HG03175 (cell line): ENCODE data around the gene OLFM2.
"Not testable (repeated sequence)": the region's sequence is repeated elsewhere in the genome, so short reads cannot be mapped to it uniquely, and the experiment has no call there.

Experiments
- ATAC-seq: cut with Tn5 transposase; IDR thresholded peaks from one replicate; pipeline ENCODE4 v1.9.1; 2021; ENCODE audit warnings: mild to moderate bottlenecking, moderate library complexity; ENCODE audit not compliant: unreplicated experiment

The OLFM2 gene

DNA sequence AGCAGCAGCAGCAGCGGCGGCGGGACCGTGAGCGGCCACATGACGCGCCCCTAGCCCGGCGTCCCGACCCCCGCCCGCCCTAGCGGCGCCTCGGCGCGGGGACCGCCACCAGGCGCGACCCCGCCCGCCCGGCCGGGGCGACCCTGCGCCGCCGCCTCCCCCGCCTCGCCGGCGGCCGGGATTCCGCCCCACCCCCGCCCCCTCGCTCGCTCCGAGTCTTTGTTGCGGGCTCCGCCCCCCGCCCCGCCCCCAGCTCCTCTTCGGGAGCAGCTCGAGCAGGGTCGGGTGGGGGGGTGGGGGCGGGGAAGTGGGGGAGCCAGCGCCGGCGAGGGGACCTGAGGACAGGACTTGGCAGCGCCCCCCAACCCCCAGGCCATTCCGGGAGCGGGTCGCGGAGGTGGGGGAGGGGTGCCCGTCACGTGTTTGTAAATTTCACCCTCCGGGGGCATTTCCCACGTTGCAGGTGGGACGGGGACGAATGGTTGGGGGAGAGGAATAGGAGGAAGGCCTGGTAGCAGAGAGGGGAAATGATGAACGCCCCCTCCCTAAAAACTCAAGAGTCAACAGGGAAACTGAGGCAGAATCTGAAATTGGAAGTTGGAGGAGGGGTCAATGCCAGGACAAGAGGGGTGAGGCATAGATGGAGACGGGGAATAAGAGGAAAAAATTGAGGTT is at the start of gene OLFM2:
OLFM2 (minus strand) TSS at position 190 of the 675 bp plus-strand sequence; CDS start at position 41, 149 bp downstream.
- no peak for ATAC-seq

DNA sequence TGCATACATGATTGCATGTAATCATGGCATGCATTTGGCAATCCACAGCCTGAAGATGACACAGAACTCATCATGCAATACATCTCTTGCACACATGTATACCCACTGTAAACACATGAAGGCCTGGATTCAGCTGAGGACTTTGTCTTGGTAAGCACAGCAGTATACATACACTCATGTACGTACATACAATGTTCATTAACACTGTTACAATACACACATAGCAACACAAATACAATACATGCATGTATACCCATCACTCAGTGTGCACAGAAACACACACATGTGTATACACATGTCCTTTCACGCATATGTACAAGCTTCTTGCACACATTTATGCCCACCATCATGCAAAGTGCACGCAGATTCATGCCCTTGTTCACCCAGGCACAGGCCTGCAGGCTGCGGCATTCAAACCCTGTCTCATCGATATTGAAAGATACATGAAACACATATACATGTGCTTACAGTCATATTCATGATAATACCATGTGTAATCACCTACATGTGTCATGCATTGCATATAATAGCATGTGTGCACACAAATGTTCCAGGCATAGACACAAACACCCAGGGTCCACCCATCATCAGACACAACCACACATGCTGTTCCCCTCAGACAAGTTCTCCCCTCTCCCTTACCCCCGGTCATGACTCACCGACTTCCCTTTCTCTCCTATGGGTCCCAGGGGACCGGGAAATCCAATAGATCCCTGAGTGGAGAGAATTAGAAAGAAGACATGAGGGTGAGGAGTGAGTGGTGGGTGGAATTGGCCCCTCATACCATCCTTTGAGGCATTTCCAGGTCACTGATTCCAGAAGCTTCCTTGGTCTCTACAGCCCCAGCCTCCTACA is 45.3 kb upstream of the OLFM2 start:
- ATAC-seq = no peak

DNA sequence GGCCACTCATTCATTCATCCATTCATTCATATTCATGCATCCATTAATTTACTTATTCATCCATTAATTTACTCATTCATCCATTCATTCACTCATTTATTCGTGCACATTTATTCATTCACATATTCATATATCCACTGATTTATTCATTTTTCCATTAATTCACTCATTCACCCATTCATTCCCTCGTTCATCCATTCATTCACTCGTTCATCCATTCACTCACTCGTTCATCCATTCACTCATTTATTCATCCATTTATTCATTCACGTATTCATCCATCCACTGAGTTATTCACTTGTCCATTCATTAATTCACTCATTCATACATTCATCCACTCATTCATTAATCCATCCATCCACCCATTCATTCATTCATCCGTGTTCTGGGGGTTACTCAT is 35.8 kb upstream of the OLFM2 start:
- no peak for ATAC-seq

DNA sequence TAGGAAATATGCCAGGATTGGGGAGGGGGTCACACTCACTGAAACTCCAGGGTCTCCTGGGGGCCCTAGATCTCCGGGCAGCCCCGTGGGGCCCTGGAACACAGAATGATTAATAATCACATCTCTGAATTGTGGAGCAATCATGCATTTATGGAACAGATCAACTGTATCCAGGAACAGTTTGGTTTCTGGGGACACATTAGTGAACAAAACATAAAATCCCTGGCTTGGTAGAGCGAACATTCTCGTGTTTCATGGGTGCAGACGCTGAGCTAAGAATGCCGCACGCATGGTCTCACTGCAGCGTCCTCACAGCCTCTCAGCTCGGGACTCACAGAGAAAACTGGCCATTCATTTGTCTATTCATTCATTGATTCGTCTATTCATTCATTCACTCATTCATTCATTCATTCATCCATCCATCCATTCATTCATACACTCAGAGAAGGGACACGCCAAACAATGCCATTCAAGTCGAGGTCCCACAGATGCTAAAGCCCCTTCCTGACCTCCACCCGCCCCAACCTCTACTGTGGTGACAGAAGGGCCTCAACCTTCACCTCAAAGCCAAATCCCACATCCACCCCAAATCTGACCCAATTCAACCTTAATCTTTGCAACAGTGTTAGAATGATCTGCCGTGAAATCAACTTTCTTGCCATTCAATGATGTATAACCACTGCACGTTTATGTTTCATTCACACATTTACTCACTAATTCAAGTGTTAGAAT is 35.0 kb upstream of the OLFM2 start:
- no peak for ATAC-seq

DNA sequence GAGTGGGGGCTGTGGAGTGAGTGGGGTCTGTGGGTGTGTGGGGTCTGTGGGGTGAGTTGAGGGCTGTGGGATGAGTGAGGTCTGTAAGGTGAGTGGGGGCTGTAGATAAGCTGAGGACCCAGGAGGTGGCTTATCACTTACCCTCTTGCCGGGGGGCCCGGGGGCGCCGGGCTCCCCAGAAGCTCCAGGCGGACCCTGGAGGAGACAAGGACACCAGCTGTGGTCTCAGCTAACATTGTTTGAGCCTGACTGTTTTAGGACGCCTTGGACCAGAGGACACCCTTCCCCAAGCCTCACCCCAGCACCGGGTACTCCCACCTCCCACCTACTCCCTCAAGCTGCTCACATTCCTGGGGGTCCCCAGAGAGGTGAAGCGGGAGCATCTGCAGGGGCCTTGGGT is 34.2 kb upstream of the OLFM2 start:
- no peak for ATAC-seq

DNA sequence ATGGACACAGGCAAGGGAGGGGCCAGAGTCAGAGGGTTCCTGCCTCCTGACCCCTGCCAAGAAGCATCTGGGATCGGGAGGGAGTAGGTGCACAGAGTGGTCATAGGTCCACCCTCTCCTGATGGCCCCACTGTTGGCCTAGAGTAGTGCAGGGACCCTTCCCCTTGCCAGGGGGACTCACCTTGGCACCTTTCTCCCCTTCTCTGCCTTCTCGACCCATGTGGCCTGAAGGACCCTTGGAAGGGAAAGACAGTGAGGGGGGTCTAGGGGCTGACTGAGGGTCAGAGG is 33.3 kb upstream of the OLFM2 start:
- no peak for ATAC-seq

DNA sequence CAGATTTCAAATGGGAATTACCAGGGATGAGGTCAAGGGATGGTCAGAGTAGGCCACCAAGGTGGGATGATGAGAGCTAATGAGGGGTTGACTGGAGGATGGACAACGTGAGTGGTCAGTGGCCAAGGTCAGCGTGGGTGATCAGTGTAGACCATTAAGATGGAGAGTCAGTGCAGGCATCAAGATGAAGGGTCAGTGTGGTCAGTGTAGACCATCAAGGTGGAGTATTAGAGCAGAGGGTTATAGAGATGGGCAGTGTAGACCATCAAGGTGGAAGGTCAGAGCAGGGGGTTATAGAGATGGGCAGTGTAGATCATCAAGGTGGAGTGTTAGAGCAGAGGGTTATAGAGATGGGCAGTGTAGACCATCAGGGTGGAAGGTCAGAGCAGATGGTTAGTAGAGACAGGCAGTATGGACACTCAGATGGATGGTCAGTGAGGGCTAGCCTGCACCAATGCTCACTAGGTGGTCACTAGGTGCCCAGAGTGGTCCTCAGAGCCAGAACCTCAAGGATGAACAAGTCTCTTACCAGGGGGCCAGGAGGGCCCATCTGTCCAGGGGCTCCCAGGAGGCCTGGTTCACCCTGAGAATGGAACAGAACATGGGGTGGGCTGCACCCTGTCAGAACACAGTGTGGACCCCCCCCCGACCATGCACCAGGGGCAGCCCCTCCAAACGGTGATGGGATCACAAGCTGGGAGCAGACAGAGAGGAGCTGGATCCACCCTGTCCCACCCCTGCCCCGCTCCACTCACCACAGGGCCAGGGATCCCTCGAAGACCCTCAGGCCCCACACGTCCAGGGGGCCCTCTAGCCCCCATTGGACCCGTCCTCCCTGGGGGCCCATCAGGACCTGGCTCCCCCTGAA is 32.7 kb upstream of the OLFM2 start:
- ATAC-seq = no peak

DNA sequence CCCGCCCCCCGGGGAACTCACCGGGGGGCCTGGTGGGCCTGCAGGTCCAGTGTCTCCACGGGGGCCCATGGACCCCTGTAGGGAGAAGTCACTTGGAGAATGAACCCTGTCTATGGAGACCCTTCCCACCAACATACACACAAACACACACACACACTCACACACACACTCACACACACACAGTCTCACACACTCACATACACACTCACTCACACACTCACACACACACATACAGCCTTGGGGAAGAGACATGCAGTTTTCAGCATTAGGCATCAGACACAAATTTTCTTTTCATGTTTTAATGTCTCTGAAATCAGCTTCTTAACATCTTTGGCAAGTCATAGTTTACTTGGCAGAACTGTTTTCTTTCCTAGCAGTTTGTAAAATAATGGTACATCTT is 31.0 kb upstream of the OLFM2 start:
- ATAC-seq = no peak

DNA sequence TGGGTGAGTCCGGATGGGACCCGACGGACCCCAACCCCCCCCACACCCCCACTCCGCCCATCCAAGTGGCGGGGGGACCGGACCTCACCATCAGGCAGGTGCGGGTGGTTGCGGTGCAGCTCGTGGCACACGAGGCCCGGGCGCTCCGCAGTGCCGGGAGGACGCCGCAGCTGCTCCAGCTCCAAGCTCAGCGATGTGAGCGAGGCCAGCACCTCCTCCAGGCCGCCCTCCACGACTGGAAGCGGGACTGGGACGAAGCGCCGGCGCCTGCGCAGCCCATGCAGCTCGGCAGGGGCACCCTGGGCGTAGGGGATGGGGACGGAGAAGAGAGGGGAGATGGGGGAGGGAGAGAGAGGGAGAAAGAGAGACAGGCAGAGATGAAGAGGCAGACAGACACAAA is 30.1 kb upstream of the OLFM2 start:
- no peak for ATAC-seq

DNA sequence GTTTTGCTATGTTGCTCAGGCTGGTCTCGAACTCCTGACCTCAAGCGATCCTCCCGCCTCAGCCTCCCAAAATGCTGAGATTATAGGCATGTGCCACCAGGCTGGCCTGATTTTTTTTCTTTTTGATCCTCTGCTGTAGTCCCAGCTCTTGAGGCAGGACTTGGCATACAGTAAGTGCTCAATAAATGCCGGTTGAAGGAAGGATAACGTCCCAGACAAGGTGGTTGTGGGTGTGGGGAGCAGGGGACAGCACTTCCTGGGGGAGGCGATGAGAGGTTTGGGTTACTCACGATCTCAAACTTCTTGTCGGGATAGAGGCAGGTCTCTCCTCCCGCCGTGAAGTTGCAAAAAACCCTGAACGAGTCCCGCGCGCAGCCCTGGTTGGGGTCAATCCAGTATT is 29.7 kb upstream of the OLFM2 start:
- no peak for ATAC-seq

DNA sequence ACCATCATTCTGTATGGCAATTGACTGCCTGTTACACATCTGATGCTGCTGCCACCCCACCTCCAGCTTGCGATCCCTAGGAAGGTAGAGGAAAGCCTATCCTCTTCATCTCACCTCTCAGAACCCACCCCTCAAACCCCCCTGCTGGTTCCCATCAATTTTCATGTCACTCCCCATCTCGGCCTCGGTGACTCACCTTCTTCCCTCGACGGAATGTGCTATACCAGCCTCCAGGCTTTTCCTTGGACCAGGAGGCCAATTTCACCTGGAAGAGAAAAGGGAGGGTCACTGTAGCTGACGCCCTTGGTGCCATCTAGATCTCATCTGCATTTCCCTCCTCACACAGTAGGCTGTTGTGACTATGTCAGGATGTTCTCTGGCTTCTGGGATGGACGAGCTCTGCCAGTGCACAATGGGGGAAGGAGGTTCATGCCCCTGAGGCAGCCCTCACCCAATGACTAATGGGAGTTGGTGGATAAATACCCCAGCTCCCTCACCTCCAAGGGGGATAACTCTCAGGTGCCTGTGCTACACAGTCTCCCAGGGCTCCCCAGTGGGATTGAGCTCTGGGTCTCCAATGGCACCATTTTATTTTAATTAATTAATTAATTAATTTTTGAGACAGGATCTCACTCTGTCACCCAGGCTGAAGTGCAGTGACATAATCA is 26.4 kb upstream of the OLFM2 start:
- no peak for ATAC-seq

DNA sequence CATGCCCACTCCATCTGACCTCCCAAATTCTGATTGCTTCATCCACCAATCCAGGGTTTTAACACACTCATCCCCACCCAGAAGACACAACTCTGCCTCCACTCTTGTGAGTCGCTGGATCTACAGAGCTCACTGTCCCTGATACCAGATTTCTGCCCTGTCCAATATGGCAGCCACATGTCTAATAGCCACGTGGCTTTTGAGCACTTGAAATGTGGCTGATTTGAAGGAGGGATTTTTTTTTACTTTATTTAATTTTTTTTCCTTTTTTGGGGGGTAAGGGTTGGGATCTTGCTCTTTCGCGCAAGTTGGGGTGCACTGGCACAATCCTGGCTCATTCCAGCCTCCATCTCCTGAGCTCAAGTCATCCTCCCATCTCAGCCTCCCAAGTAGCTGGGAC is 24.8 kb upstream of the OLFM2 start:
- no peak for ATAC-seq

DNA sequence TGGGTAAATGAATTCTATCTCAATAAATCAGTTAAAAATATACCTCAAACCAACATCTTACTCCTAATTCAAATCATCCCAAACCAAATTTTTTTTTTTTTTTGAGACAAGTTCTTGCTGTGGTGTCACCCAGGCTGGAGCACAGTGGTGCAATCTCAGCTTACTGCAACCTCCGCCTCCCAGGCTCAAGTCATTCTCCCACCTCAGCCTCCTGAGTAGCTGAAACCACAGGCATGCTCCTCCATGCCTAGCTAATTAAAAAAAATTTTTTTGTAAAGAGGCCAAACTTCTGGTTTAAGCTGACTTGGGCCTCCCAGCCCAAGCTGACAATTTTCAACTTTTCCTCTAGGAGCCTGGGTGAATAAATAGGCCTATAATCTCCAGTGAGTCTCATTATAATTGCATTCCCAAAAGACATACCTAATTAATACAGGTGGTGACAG is 22.1 kb upstream of the OLFM2 start:
- ATAC-seq = no peak

DNA sequence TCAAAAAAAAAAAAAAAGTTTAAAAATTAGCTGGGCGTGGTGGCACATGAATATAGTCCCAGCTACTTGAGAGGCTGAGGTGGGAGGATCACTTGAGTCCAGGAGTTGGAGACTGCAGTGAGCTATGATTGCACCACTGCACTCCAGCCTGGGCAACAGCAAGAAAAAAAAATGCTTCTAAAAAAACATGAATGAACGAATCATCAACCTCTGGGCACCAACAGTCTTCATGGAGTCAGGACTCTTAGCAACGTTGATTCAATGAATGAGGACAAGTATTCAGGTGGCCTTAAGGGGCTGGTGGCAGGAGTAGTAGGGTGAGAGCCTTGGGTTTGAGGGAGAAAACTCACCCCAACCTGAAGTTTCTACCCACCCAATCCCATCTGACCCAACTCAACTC is 20.6 kb upstream of the OLFM2 start:
- ATAC-seq = no peak

DNA sequence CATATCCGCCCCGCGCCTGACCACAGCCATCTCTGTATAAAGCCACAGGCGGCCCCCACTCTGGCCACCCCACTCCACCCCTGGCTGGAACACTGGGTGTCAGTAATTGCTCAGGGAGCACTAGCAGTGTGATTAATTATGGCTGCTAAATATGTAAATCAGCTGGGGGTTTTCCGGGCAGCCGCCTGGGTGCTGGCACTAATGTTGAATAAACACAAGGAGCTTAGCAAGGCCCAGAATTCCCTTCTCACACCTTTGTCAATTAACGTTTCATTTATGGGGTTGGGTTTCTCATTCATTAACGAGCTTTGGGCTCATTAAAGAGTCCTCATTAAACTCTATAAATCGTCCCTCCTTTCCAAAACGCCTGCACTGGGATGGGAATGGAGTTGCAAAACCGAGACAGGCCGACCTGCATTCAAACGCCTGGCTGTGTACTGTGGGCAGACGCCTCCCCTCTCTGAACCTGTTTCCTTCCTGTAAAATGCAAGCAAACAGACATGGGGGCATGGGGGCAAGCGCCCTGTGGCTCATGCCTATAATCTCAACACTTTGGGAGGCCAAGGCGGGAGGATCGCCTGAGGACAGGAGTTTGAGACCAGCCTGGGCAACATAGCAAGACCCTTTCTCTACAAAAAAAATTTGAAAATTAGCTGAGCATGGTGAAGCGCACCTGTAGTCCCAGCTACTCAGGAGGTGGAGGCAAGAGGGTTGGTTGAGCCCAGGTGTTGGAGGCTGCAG is 17.7 kb upstream of the OLFM2 start:
- no peak for ATAC-seq

DNA sequence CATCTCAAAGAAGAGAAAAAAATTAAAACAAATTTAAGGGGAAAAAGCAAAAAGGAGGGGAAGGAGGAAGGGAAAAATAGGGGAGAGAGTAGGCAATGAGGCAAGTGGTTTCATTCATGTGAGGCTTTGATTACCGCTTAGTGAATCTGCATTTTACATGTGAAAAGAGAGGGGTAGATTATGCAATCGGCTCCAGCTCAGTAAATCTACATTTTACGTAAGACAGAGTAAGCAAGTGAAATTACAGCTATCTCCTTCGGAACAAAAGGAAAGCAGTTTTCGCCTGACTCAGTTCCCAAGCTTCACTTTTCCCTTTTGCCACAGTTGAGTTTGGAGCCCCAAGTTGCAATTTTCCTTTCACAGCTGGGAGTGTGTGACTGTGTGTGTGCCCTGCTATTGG is 16.0 kb upstream of the OLFM2 start:
- no peak for ATAC-seq

DNA sequence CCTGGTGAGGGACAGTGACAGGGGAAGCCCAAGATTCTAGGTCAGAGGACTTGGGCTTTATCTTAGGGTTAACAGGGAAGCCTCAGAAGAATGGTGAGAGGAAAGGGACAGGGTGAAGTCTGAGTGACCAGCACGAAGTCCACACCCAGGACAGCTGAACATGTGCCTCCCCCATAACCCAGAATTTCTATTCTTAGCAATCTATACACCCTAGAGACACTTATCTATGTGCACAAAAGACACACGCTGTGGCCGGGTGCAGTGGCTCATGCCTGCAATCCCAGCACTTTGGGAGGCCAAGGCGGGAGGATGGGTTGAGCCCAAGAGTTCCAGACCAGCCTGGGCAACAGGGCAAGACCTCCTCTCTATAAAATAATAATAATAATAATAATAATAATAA is 11.1 kb upstream of the OLFM2 start:
- no peak for ATAC-seq

DNA sequence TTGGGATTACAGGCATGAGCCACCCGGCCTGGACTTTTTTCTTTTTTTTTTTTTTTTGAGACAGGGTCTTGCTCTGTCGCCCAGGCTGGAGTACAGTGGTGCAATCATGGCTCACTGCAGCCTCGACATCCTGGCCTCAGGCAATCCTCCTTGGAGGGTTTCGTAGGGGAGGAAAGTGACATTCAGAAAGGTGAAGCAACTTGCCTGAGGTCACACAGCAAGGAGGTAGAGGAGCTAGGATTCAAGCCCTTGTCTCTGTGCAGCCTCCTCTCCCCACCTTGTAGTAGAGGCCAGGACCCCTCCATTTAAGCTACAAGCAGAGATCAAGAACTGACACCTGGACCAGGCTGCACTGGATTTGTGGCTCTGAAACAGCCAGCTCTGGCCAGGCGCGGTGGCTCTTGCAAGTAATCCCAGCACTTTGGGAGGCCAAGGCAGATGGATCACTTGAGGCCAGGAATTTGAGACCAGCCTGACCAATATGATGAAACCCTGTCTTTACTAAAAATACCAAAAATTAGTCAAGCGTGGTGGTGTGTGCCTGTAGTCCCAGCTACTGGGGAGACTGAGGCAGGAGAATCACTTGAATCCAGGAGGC is 10.3 kb upstream of the OLFM2 start:
- ATAC-seq = not testable (repeated sequence)

DNA sequence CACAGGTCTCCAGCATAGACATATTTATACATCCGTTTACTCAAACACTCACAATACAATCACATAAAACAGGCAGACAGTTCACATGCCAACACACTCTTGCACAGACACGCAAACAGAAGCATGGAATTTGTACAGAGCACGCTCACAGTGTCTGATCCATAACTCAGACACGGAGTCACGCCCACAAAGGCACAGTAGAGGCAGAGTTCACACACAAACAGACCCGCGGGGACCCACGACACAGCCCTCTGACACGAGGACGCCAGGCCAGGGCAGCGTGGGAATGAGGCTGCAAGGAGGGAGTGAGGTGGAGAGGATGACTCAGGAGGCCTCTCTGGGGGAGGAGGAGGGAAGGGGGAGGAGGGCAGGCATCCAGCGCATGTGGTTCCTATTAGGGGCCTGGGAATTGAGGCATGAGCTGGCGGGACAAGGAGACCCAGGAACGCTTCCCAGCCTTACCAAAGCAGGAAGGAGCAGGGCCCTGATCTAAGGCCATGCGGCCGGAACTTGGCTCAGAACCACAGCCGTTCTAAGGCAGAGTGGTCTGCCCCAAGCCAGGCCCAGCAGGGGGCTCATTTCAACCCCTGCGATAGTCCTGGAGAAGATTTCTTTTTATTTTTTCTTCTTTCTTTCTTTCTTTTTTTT is 9.1 kb upstream of the OLFM2 start:
- ATAC-seq = no peak
